Neural crest cell (in vitro differentiated cells): ENCODE measurements around the gene DPRX. TPM values are rescaled to one million over a fixed set of nuclear protein-coding genes. Genes with fewer than 3 reads are reported as not detected.
A peak's percentile ranks its signal among the peaks of the same experiment; 100 is the strongest.

ENCODE experiments used
- DNase-seq: peaks from one replicate; pipeline ENCODE4 v3.0.0; 2021; ENCODE audit warnings: low read depth, mixed read lengths, low spot score
- H3K27ac Mint-ChIP-seq: one replicate; pipeline ENCODE4 v1.8.0; 2021; ENCODE audit warnings: mild to moderate bottlenecking, mixed read lengths; ENCODE audit not compliant: unreplicated experiment
- H3K27me3 Mint-ChIP-seq: 2 replicates; pipeline ENCODE4 v1.8.0; 2021; ENCODE audit warnings: low read depth, mild to moderate bottlenecking, mixed read lengths
- H3K36me3 Mint-ChIP-seq: 2 replicates; pipeline ENCODE4 v1.8.0; 2021; ENCODE audit warnings: low read depth, mild to moderate bottlenecking, mixed read lengths
- H3K4me1 Mint-ChIP-seq: 2 replicates; pipeline ENCODE4 v1.8.0; 2021; ENCODE audit warnings: mixed read lengths
- H3K4me3 Mint-ChIP-seq: one replicate; pipeline ENCODE4 v1.8.0; 2021; ENCODE audit warnings: mild to moderate bottlenecking, mixed read lengths
- H3K9me3 Mint-ChIP-seq: 2 replicates; pipeline ENCODE4 v1.8.0; 2021; ENCODE audit warnings: mixed read lengths
- total RNA-seq: library from RNA; stranded (reverse); gene quantifications from 2 replicates; pipeline ENCODE4 v1.2.1, GENCODE V29; 2021
- TF ChIP-seq, protein P1 (sequence below): fragments of 200-600 bp; sonication (generic); conservative IDR thresholded peaks from 2 replicates; pipeline ENCODE4 v1.5.0; 2021; ENCODE audit warnings: antibody characterized with exemption, mild to moderate bottlenecking

Gene DPRX
- total RNA-seq, 1 donor from 2014 or later, result not detected

DNA sequence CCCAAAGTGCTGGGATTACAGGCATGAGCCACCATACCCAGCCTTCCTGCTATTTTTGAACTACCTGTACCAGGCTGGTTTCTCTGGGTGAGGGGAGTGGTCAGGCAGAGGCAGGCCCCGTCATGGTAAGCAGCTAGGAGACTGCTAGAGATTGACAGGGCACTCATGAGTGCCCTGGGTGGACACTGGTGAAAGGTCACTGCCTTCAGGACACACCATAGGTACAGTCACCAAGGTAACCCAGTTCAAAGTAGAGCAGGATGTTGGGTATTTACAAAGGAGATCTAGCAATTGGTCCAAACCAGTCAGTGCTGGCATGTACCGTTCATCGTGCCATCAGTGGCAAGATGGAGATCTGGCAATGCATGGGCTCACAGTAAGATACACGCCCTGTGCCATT is 25.5 kb downstream of the DPRX start:
- TF ChIP-seq, protein P1, sequence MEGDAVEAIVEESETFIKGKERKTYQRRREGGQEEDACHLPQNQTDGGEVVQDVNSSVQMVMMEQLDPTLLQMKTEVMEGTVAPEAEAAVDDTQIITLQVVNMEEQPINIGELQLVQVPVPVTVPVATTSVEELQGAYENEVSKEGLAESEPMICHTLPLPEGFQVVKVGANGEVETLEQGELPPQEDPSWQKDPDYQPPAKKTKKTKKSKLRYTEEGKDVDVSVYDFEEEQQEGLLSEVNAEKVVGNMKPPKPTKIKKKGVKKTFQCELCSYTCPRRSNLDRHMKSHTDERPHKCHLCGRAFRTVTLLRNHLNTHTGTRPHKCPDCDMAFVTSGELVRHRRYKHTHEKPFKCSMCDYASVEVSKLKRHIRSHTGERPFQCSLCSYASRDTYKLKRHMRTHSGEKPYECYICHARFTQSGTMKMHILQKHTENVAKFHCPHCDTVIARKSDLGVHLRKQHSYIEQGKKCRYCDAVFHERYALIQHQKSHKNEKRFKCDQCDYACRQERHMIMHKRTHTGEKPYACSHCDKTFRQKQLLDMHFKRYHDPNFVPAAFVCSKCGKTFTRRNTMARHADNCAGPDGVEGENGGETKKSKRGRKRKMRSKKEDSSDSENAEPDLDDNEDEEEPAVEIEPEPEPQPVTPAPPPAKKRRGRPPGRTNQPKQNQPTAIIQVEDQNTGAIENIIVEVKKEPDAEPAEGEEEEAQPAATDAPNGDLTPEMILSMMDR, result no peak
- Mint-ChIP-seq H3K4me1 (peaks cover 31% of the 10 kb centered on the region), H3K27ac (no peak overlapping the region), H3K27me3 (no peaks in the 10 kb centered on the region), H3K4me3 (no peak overlapping the region), H3K36me3 (peaks cover 7% of the 10 kb centered on the region), H3K9me3 (peaks cover 9% of the 10 kb centered on the region)
- no peak for DNase-seq

DNA sequence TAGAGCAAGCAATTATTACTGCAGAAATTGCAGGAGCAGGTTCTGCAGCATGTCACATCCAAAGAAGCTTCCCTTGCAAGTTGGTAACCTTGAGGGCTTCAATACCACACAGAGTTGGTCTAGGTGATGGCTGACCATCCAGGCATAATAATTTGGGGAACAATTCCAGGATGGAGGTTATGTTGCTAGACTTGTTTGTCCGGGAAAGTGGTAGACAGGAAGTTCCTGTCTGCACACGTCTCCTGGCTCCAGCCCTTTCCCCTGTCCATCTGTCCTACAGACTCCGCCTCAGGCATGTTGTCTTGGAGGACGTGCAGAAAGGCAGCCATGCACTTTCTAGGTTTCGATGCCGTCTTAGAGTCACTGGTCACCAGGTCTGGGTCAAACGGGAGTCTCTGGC is 26.0 kb downstream of the DPRX start:
- Mint-ChIP-seq H3K4me3 (no peak overlapping the region), H3K36me3 (peaks cover 7% of the 10 kb centered on the region), H3K27ac (peak overlapping the region; percentile 19), H3K4me1 (peaks cover 32% of the 10 kb centered on the region), H3K27me3 (no peaks in the 10 kb centered on the region), H3K9me3 (peaks cover 8% of the 10 kb centered on the region)
- TF ChIP-seq, protein P1, result no peak
- no peak for DNase-seq

DNA sequence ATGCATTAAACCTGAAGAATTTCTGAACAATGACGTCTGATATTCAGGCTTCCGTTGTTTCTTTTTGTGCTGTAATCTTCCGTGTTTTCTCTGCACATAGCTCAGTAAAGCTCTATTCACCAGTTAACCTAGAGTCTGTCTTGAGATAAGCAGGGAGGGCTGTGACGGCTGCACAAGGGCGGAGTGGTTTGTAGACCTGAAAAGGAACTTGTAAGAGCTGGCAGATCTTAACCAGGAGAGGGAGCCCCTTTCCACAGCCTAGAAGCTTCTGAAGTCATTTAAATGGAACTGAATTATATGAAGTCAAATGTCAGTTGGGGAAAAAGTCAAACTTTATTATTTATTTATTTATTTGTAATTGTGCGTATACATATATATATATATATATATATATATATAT is 27.5 kb downstream of the DPRX start:
- Mint-ChIP-seq H3K27ac (no peak overlapping the region), H3K4me1 (peaks cover 38% of the 10 kb centered on the region), H3K27me3 (no peaks in the 10 kb centered on the region), H3K4me3 (peak overlapping the region; percentile 16), H3K9me3 (peaks cover 6% of the 10 kb centered on the region), H3K36me3 (peaks cover 7% of the 10 kb centered on the region)
- peak; percentile 35 for DNase-seq
- TF ChIP-seq, protein P1, result peak; percentile 73

DNA sequence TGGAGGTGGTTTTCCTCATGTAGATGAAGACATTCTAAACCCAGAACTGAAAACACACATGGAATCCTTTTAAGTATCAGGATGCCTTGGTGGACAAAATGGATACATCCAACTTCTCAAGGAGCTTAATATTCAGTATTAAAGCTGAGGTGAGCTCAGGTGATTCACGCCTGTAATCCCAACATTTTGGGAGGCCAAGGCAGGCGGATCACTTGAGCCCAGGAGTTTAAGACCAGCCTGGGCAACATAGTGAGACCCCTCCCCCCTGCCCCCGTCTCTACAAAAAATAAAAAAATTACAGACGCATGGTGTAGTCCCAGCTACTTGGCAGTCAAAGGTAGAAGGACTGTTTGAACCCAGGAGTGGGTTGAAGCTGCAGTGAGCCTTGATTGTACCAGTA is 28.8 kb downstream of the DPRX start:
- Mint-ChIP-seq H3K36me3 (peaks cover 3% of the 10 kb centered on the region), H3K27ac (peak overlapping the region; percentile 72), H3K9me3 (peaks cover 3% of the 10 kb centered on the region), H3K4me3 (peak overlapping the region; percentile 79), H3K27me3 (no peaks in the 10 kb centered on the region), H3K4me1 (peaks cover 43% of the 10 kb centered on the region)
- TF ChIP-seq, protein P1, result no peak
- no peak for DNase-seq

DNA sequence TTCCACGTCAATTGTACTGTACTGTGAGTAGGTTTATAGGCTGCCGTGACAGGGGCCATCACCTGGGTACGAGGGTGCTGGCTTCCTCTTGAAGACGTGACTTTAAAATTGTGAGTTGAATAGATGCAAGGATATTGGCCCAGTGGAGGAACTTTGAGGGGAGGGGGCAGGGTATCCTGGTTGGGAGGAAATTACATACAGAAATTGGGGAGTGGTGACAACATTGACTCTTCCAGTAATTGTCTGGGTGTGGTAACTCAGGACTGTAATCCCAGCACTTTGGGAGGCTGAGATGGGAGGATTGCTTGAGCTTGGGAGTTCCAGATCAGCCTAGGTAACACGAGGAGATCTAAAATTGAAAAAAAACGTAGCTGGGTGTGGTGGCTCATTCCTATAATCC is 30.4 kb downstream of the DPRX start:
- TF ChIP-seq, protein P1, result no peak
- no peaks in the 10 kb centered on the region for H3K36me3 Mint-ChIP-seq
- no peak overlapping the region for H3K4me3 Mint-ChIP-seq
- no peak for DNase-seq
- no peaks in the 10 kb centered on the region for H3K27me3 Mint-ChIP-seq
- no peak overlapping the region for H3K27ac Mint-ChIP-seq
- peaks cover 43% of the 10 kb centered on the region for H3K4me1 Mint-ChIP-seq
- H3K9me3 Mint-ChIP-seq, result no peaks in the 10 kb centered on the region

DNA sequence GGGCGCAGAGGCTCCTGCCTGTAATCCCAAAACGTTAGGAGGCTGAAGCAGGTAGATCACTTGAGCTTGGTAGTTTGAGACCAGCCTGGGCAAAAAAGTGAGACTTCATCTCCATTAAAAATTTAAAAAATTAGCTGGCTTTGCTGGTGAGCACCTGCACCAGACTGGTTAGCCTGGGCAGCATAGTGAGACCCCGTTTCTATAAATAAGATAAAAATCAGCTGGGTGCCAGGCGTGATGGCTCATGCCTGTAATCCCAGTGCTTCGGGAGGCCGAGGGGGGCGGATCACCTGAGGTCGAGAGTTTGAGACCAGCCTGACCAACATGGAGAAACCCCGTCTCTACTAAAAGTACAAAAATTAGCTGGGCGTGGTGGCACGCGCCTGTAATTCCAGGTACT is 32.4 kb downstream of the DPRX start:
- Mint-ChIP-seq H3K4me3 (no peak overlapping the region), H3K9me3 (no peaks in the 10 kb centered on the region), H3K36me3 (no peaks in the 10 kb centered on the region), H3K27me3 (no peaks in the 10 kb centered on the region), H3K27ac (no peak overlapping the region), H3K4me1 (peaks cover 39% of the 10 kb centered on the region)
- TF ChIP-seq, protein P1, result no peak
- no peak for DNase-seq
